GOT3 (cell line): ENCODE measurements around the gene ZBTB12.
"Not testable (repeated sequence)": the region's sequence is repeated elsewhere in the genome, so short reads cannot be mapped to it uniquely, and the experiment has no call there.

ENCODE experiments used
- DNase-seq: peaks from one replicate; lab custom pipeline; 2025; ENCODE audit warnings: mixed read lengths; lab: John Stamatoyannopoulos, UW

Gene ZBTB12

DNA sequence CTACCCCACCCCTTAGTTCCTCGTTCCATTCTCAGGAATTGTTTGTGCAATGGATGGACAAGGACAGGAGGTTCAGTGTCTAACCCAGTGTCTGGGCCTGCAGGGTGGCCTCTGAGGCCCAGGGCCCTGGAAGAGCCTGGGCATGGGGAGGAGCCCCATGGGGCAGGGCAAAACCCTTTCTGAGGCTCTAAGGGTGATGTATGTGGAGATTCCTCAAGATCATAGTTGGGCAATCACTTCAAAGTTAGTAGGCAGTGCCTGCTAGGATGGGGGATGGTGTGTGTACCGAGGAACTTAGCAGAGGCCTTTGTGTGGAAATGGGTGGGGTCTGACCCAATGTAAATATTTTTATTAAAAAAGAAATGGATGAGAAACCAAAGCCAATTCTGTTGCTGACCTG, 18.9 kb upstream of the ZBTB12 start:
- DNase-seq: no peak

DNA sequence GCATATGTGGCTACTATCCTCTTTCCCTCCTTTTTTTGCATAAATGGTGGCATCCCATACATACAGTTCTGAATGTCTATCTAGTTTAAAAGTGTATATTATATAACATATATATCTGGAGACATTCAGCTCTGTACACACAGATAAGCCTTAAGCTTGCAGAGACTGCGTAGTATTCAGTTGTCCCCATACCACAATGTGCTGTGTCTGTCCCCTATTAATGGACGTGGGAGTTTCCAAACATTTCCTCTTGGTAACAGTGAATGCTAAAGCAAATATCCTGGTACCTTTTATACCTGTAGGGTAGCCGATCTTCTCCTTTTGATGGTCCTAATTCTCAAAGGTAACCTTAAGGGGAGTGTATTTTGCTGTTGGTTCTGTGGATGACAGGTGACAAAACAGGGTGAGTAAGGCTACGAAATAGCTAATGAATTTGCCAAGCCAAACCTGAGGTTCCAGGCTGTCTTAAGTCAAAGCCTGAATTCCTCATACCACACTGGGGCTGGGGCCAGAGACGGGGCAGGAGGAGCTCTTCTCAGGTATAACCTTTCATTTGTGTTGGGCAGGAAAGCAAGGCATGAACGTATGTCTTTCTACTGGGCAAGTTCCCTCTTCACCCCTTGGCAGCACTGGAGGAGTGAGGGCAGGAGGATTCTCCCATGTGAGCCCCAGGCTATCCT, 17.9 kb upstream of the ZBTB12 start:
- no peak for DNase-seq

DNA sequence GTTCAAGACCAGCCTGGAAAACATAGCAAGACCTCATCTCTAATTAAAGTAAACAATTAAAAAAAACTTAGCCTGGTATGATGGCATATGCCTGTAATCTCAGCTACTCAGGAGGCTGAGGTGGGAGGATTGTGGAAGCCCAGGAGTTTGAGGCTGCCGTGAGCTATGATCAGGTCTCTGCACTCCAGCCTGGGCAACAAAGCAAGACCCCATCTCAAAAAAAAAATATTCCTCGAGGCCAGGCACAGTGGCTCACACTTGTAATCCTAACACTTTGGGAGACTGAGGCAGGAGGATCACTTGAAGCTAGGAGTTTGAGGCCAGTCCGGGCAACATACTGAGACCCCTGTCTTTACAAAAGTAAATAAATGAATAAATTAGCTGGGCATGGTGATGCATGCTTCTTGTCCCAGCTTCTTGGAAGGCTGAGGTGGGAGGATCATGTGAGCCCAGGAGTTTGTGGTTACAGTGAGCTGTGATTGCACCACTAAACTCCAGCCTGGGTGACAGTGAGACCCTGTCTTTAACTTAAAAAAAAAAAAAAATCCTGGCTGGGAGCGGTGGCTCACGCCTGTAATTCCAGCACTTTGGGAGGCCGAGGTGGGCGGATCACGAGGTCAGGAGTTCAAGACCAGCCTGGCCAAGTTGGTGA, 16.3 kb upstream of the ZBTB12 start:
- DNase-seq: no peak

DNA sequence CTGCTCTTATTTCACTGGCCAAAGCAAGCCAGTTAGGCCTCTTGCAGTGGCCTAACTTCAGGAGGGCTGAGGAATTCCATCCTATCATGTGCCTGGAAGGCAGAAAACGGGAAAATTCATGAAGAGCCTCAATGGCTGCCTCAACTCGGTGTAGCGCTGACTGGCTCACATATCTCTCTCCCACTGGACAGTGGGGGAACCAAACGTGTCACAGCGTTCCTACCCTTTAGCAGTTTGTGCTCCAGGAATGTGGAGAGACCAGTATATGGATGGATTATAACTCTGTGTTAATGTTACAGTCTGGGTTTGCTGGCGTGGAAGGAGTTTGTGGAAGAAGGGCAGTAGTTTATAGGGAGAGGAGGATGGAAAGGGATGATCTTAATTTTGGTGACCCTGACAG, 13.9 kb upstream of the ZBTB12 start:
- DNase-seq: no peak

DNA sequence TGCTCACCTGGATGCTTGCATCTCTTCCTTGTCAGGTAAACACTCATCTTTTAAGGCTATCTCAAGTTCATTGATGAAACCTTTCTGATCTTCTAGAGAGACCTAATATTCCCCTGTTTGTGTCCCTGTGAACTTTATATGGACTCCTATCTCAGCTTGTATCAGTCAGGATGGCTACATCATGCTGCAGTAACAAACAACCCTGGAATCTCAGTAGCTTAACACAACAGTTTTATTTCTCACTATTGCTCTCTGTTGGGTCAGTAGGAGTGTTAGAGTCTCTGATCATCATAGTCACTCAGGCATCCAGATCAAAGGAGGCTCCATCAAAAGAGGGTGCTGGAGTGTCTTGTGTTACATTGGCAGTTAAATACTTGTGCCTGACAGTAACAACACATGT, 13.5 kb upstream of the ZBTB12 start:
- DNase-seq: no peak

DNA sequence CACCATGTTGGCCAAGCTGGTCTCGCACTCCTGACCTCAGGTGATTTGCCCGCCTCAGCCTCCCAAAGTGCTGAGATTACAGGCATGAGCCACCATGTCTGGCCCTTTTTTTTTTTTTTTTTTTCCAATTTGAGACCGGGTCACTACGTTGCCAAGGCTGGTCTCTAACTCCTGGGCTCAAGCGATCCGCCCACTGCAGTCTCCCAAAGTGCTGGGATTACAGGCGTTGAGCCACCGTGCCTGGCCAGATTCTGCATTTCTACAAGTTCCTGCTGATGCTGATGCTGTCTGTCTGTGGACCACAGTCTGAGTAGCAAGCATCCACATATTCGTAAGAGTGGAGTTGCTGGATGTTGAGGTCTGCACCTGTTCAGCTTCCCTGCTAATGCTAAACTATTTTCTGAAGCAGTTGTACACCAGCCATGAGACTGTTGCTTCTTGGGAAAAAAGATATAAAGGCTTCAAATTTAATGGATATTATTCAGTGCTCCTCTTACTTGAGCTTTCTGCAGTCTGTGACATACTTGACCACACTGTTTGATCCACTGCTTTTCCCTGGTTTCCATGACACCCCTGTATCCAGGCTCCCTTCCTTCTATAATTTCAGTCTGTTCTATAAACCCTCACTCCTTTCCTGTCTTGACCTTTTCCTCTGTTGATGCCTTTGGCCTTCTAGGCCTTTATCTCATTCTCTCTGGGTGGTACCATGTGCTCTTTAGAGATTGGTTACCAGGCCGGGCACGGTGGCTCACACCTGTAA, 10.1 kb upstream of the ZBTB12 start:
- no peak for DNase-seq

DNA sequence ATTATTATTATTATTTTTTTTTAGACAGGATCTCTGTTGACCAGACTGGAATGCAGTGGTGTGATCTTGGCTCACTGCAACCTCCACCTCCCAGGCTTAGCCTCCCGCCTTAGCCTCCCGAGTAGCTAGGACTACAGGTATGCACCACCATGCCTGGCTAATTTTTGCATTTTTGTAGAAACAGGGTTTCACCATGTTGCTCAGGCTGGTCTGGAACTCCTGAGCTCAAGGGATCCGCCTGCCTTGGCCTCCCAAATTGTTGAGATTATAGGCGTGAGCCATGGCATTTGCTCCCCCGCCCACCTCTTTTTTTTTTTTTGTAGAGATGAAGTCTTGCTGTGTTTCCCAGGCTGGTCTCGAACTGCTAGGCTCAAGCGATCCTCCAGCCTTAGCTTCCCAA, 7.4 kb upstream of the ZBTB12 start:
- DNase-seq: not testable (repeated sequence)

DNA sequence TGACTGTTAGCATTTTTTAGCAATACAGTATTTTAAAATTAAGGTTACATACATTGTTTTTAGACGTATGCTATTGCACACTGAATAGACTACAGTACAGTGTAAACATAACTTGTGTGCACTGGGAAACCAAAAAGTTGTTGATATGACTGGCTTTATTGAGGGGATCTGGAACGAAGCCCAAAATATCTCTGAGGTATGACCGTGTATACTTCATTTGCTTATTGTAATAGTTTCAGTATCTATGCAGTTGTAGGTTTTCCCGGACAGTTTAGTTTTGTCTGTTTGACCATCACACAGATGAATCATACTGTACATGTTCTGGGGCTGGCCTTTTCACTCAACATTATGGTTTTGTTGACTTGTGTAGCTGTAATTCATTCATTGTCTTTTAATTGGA, 6.9 kb upstream of the ZBTB12 start:
- DNase-seq: no peak

DNA sequence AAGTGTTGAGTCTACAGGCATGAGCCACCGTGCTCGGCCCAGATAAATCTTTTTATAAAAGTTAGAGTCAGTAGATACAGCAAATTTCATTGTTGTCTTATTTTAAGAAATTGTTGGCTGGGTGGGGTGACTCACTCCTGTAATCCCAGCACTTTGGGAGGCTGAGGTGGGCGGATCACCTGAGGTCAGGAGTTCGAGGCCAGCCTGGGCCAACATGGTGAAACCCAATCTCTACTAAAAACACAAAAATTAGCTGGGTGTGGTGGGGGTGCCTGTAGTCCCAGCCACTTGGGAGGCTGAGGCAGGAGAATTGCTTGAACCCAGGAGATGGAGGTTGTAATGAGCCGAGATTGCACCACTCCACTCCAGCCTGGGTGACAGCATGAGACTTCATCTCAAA, 6.4 kb upstream of the ZBTB12 start:
- not testable (repeated sequence) for DNase-seq

DNA sequence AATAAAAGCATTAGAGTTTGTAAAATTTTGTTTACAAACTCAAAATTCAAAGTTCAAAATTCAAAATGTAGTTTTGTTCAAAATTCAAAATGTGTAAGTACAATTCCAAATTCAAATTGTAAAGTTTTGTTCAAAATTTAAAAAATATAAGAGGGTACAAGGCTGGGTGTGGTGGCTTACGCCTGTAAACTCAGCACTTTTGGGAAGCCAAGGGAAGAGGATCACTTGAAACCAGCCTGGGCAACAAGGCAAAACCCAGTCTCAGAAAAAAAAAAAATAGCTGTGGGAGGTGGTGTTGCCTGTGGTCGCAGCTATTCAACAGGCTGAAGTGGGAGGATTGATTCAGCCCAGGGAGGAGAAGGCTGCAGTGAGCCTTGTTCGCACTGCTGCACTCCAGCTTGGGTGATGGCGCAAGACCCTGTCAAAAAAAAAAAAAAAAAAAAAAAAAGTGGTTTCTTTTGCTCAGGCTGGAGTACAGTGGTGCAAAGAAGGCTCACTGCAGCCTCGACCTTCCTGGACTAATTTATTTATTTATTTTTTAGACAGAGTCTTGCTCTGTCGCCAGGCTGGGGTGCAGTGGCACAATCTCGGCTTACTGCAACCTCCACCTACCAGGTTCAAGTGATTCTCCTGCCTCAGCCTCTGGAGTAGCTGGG, 5.4 kb upstream of the ZBTB12 start:
- no peak for DNase-seq

DNA sequence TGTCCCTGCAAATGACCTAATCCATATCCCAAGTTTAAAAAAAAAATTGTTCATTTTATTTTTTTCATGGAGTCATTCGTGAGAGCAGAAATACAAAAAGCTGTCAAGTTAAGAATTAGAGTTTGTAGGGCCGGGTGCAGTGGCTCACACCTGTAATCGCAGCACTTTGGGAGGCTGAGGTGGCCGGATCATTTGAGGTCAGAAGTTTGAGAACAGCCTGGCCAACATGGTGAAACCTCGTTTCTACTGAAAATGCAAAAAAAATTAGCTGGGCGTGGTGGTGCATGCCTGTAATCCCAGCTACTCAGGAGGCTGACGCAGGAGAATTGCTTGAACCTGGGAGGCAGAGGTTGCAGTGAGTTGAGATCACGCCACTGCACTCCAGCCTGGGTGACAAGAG, 4.8 kb upstream of the ZBTB12 start:
- not testable (repeated sequence) for DNase-seq

DNA sequence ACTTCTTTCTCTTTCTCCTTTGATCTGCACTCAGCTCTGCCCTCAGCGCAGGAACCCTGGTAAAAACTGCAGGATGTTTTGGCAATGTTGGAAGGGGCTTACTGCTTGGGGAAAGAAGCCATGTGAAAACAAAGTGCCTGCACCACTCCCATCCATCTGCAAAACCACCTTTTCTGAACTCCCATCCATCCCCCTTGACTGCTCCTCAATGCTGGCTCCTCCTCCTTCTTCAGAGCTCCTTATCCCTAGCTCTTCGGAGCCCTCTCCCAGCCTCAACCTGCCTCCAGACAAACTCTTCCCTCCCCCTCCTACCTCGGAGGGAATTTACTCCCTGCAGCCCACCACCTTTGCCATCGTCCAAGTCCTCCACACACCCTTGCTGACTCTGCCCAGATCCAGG, 4.2 kb upstream of the ZBTB12 start:
- DNase-seq: no peak

DNA sequence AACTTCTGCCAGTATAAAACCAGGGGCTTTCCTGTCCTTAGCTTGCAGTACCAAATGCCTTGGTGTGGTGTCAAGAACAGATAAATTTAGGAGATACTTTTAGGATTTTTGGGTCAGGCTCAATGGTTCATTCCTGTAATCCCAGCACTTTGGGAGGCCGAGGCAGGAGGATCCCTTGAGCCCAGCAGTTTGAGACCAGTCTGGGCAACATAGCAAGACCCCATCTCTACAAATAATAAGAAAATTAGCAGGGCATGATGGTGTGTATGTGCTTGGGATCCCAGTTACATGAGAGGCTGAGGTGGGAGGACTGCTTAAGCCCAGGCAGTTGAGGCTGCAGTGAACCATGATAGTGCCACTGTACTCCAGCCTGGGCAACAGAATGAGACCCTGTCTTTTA, 3.2 kb upstream of the ZBTB12 start:
- no peak for DNase-seq

DNA sequence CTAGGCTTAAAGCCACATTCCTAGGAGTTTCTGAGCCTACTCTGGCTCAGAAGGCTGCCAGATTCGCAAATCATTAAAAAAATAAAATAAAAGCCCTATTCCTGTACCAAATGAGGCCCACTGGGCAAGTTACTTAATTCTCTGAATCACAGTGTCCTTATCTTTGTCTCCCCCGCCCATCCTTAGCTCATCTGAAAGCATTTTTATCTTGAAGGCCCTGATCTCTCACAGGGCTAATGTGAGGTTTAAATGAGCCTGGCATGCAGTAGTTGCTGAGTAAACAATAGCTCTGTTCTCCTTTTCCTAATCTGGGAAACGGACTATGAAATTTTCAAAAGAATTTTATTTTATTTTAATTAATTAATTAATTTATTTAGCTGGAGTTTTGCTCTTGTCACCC, 2.1 kb upstream of the ZBTB12 start:
- no peak for DNase-seq

DNA sequence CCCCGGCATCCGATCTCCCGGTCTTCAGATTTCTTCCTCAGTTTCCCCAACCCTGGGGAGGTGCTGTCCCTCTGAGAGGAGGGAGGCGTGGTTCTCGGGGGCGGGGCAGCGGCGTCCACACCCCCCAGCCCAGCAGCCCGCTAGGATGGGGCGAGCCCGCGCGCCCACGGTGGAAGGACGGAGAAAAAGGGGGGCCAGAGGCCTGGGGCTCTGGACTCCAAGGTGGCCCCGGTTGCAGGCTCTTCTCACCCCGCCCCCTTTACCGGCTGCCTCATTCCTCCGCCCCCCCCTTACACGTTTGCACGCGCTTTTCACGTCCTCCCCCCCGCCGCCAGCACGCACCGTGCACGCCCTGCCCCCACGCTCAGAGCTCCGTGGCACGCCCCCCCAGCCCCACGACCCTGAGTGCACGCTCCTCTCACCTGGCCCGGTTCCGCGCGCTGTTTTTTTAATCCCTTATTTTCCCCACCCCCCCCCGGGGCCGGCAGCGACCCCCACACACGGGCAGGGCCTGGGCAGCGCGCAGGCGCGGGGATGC, 402 bp downstream of the ZBTB12 start:
- DNase-seq: no peak

DNA sequence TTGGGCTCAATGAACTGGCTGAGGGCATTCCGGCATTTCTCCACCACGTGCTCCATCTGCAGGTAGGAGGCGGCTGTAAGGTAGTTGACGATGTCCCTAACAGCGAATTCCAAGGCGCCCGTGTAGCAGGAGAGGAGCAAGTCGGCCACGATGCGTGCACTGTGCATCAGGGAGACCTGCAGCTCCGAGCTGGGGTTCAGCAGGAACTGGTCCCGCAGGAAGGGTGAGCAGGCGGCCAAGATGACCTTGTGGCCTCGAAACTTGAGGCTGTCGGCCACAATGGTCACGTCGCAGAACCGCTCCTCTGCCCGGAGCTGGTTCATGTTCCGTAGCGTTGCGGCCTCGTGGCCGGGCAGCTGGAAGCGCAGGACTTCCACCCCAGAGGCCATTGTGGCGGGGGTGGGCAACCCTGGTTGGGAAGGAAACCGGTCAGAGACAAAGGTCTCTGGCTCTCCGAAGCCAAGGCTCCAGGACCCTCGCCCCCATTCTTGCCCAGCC, 920 bp downstream of the ZBTB12 start:
- no peak for DNase-seq

DNA sequence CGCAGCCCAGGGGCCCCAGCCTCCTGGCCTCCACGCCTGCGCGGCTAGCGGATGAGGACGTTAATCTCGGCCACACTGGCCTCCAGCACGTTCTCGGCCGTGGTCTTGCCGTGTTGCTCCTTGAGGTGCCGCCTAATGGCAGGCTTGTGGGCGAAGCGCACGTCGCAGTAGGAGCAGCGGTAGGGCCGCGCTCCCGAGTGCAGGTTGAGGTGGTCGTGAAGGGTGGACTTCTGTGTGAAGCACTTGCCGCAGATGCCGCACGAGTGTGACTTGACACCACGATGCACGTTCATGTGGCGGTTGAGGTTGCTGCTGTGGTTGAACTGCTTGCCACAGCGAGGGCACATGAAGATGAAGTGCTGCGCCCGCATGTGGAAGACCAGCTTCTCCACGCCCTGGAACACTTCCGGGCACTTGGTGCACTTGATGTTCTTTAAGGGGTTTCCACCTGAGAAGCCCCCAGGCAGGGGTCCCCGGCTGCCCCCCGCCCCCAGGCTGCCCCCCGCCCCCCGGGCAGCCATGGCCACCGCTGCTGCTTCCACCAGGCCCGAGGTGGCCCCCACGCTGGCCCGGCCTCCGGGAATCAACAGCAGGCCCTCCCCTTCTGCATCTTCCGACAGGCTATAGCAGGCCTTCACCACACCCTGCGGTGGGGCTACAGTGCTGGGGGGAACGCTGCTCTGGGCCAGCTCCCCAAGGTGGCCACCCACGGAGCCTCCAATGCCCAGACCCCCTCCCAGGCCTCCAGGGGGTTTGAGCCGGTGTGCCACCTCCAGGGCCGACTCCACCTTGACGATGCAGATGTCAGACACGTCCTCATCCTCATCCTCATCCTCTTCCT, 1.8 kb downstream of the ZBTB12 start:
- no peak for DNase-seq

DNA sequence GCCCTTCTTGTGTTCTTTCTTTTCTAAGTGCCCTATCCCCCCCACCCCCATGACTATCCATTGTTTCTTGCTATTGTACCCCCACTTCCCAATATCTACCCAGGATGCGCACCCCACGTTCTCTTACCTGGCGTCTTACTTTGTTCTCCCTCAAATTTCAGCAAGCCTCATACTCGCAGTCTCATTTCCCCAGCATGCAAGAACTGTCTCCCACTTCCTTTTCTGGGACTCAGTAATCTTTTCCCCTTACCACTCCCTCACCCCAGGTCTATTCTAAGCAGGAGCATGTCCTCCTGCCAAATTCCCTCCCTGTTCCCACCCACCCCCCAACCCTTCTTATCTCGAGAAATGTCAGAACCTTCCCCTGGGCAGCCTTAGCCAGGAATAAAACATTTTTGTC, 2.7 kb downstream of the ZBTB12 start:
- no peak for DNase-seq

DNA sequence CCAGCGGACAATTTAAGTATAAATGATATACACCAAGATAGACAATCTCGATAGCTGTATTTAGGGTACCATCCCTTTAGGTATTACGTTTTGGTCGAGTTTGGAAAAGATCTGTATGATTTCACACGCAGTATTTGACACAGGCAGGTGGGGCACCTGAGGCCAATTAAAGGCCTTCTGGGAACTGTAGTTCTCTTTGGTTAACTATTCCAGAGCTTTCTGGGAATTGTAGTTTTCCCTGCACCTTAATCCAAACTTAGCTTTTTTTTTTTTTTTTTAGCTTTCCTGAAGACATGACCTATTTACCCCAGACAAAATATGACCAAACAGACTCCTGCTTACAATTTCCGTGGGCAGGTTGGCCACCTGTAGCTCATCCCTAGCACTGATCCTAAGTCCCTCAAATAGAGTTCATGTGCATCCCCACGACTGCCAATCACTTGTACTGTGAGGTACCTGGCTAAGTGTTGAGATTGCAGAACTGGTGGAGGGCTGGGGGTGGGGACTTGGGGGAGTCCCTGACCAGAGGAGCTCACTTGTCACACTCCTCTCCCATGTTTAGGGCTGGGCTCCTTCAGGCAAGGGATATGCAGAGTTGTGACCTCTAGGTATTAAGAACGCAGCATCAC, 3.4 kb downstream of the ZBTB12 start:
- DNase-seq: no peak

DNA sequence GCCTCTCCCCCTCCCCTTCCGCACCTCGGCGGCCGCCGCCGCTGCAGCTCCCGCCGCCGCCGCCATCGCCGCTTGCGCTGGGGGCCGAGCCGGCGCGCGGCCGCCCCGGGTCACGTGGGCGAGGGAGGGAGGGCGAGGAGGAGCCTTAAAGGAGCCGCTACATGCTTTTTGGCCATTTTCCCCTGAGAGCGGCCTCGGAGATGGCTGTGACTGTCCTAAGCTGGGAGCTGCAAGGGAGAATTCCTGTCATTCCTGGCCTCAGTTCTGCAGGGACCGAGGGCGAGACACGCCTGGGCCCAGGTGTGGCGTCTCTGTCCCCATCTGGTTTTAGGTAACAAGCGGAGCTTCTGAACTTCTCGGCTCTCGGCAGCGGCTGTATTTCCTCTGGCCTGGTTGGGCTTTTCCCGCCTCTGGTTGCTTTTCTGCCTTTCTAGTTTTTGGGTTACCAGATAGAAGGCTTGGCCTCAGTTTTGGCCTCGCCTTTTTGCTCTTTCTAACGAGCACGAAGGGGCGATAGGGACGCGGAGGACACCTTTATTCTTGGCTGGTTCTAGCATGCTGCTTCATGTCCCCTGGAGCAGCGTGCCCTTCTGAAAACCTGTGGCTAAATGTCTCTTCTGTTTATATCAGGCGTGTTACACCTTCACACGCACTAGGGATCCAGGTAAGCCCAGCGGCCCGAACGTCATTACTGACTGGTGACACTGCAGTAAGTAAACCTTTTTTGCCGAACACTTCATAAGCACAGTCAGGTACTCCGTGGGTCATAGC, 4.1 kb downstream of the ZBTB12 start, which contains the start of gene EHMT2:
Gene EHMT2 (minus strand): TSS at position 87 of the 771 bp plus-strand sequence. CDS start 21 bp downstream, at position 66.
- peak; percentile 60 for DNase-seq
